Transverse colon (tissue), 4 donors: Measurements from ENCODE around the gene LRP5.

ENCODE experiments used
- CTCF ChIP-seq, 5 experiments: fragments of 200-600 bp in 3 of 5; fragments of 450-650 bp in 2 of 5; sonication (generic) in 3 of 5; IDR thresholded peaks; 1 replicate in 2 of 5; 2 replicates in 3 of 5; pipeline ENCODE4 v1.5.1; 2016 to 2017; ENCODE audit warnings: antibody characterized with exemption in 5 of 5, inconsistent platforms in 3 of 5, mild to moderate bottlenecking in 2 of 5, moderate library complexity in 1 of 5
- EP300 ChIP-seq: sonication (generic); formaldehyde crosslinking; IDR thresholded peaks from one replicate; pipeline ENCODE4 v1.6.1; 2017; ENCODE audit warnings: antibody characterized with exemption, low read depth
- POLR2A ChIP-seq: fragments of 450-650 bp; IDR thresholded peaks from one replicate; pipeline ENCODE4 v1.6.1; 2016; ENCODE audit warnings: antibody characterized with exemption, mild to moderate bottlenecking, moderate library complexity
- POLR2AphosphoS5 ChIP-seq, 3 donors: sonication (generic); formaldehyde crosslinking; IDR thresholded peaks; one replicate each; pipeline ENCODE4 v1.6.1; 2016; ENCODE audit warnings: antibody characterized with exemption in 3 of 3

GRCh38 chr11:68347841-68348240 lies 35.5 kb downstream of the LRP5 start:
- TF ChIP-seq EP300 (no peak), CTCF (IDR thresholded peaks at IDR 0.05) (no peak), POLR2A (no peak), POLR2AphosphoS5 (IDR thresholded peaks at IDR 0.05) (no peak)
